ENCODE data around the gene FOSL1. TPM values are rescaled to one million over a fixed set of nuclear protein-coding genes. Genes with fewer than 3 reads are reported as not detected.

The FOSL1 gene
- total RNA-seq, 1 experiment from 2014 or later = 125 TPM

- no peak for TF ChIP-seq CEBPB (IDR thresholded peaks at IDR 0.05; ENCODE audit: low read depth)
- TF ChIP-seq ZFX (IDR thresholded peaks at IDR 0.05) = no peak
- no peak for TF ChIP-seq EZH2phosphoT487 (IDR thresholded peaks at IDR 0.05; ENCODE audit: borderline replicate concordance)
- TF ChIP-seq EGR1 (IDR thresholded peaks at IDR 0.05; ENCODE audit: low read depth) = no peak
- TF ChIP-seq CBX3 (IDR thresholded peaks at IDR 0.05; ENCODE audit: low read depth) = no peak
- no peak for TF ChIP-seq SP1 (IDR thresholded peaks at IDR 0.05; ENCODE audit: low read depth)
These were observed 28.5 kb upstream of the FOSL1 start (continued) for GRCh38 chr11:65928667-65929066.

- CTCF ChIA-PET = no interaction called here
- no peak overlapping the region for H3K4me2 ChIP-seq (ENCODE audit: low read length)
- H3K9me3 ChIP-seq (ENCODE audit: control insufficient read depth in 1 of 2, insufficient read depth in 1 of 2, low read depth in 1 of 2, low read length in 2 of 2) = no peaks in the 10 kb centered on the region
These were observed 27.8 kb upstream of the FOSL1 start for GRCh38 chr11:65927904-65928397.

More at GRCh38 chr11:65927904-65928397, 27.8 kb upstream of the FOSL1 start:
- TF ChIP-seq SIN3A (IDR thresholded peaks at IDR 0.05; ENCODE audit: low read depth) (no peak), FOSL1 (IDR thresholded peaks at IDR 0.05; ENCODE audit: low read depth) (no peak), ZFX (IDR thresholded peaks at IDR 0.05) (no peak), POLR2A (IDR thresholded peaks at IDR 0.05; ENCODE audit: borderline replicate concordance, extremely low read depth, insufficient read depth, insufficient read length) (no peak), CTCF (IDR thresholded peaks at IDR 0.05 in 2 of 3, conservative IDR thresholded peaks at IDR 0.05 in 1 of 3; ENCODE audit: borderline replicate concordance in 1 of 3, insufficient read depth in 1 of 3, low read depth in 2 of 3, low read length in 2 of 3) (no peak), ATF3 (IDR thresholded peaks at IDR 0.05) (no peak), EZH2phosphoT487 (IDR thresholded peaks at IDR 0.05; ENCODE audit: borderline replicate concordance) (no peak), SRF (IDR thresholded peaks at IDR 0.05; ENCODE audit: low read depth) (no peak), REST (IDR thresholded peaks at IDR 0.05; ENCODE audit: low read depth) (no peak), ELF1 (IDR thresholded peaks at IDR 0.05; ENCODE audit: borderline replicate concordance, low read depth) (no peak), TCF7L2 (IDR thresholded peaks at IDR 0.05; ENCODE audit: borderline replicate concordance, extremely low read depth, insufficient read depth, insufficient read length) (no peak)
- TF ChIP-seq, protein P1, sequence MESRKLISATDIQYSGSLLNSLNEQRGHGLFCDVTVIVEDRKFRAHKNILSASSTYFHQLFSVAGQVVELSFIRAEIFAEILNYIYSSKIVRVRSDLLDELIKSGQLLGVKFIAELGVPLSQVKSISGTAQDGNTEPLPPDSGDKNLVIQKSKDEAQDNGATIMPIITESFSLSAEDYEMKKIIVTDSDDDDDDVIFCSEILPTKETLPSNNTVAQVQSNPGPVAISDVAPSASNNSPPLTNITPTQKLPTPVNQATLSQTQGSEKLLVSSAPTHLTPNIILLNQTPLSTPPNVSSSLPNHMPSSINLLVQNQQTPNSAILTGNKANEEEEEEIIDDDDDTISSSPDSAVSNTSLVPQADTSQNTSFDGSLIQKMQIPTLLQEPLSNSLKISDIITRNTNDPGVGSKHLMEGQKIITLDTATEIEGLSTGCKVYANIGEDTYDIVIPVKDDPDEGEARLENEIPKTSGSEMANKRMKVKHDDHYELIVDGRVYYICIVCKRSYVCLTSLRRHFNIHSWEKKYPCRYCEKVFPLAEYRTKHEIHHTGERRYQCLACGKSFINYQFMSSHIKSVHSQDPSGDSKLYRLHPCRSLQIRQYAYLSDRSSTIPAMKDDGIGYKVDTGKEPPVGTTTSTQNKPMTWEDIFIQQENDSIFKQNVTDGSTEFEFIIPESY (IDR thresholded peaks at IDR 0.05; ENCODE audit: extremely low read depth, insufficient replicate concordance, low read length) = no peak
- H3K4me3 ChIP-seq (replicated peaks in 1 of 2; ENCODE audit: low read depth in 1 of 2, low read length in 2 of 2) = no peak overlapping the region
- no peak overlapping the region for H3K9ac ChIP-seq (ENCODE audit: low read length)
- H3K9me2 ChIP-seq (ENCODE audit: insufficient read depth) = no peaks in the 10 kb centered on the region
- no peak for ATAC-seq
- no peak overlapping the region for H2AFZ ChIP-seq (ENCODE audit: low read depth, low read length, poor library complexity, severe bottlenecking)
- H3K4me1 ChIP-seq (ENCODE audit: control insufficient read depth in 1 of 2, insufficient read depth in 2 of 2, low read length in 2 of 2) = peaks cover 2 to 9% of the 10 kb centered on the region in 2 experiments; a peak in 3 of 4 replicates
- RAD21 ChIA-PET (ENCODE audit: low non-redundant PET in 1 of 2, low total read pairs in 2 of 2, uncharacterized antibody in 2 of 2, unreplicated experiment in 2 of 2) = no interaction called here
- no peaks in the 10 kb centered on the region for H3K27me3 ChIP-seq (ENCODE audit: insufficient read depth, low read length)
- no peak for DNase-seq (ENCODE audit: low read depth, low spot score)
- H3K79me2 ChIP-seq (ENCODE audit: insufficient read depth, low read length) = no peaks in the 10 kb centered on the region
- POLR2A ChIA-PET = no interaction called here
- BruUV-seq (replicated peaks) = no TSS peak
- H3K36me3 ChIP-seq (ENCODE audit: control insufficient read depth in 1 of 2, insufficient read depth in 2 of 2, low read length in 2 of 2) = 0 out of 4 replicates have a peak, but pooled peaks cover 0 to 1% of the 10 kb centered on the region in 2 experiments
- H4K20me1 ChIP-seq (ENCODE audit: insufficient read depth) = no peaks in the 10 kb centered on the region
- H3K27ac ChIP-seq (ENCODE audit: low read depth, low read length) = no peak overlapping the region
- intact Hi-C loops (cut with micrococcal nuclease) = no loop called here
